HG02588 (cell line): ENCODE results near the gene SEC16A.

Experiments
- ATAC-seq: cut with Tn5 transposase; IDR thresholded peaks from one replicate; pipeline ENCODE4 v1.9.1; 2021; ENCODE audit warnings: mild to moderate bottlenecking, moderate library complexity; ENCODE audit not compliant: unreplicated experiment

The SEC16A gene, protein sequence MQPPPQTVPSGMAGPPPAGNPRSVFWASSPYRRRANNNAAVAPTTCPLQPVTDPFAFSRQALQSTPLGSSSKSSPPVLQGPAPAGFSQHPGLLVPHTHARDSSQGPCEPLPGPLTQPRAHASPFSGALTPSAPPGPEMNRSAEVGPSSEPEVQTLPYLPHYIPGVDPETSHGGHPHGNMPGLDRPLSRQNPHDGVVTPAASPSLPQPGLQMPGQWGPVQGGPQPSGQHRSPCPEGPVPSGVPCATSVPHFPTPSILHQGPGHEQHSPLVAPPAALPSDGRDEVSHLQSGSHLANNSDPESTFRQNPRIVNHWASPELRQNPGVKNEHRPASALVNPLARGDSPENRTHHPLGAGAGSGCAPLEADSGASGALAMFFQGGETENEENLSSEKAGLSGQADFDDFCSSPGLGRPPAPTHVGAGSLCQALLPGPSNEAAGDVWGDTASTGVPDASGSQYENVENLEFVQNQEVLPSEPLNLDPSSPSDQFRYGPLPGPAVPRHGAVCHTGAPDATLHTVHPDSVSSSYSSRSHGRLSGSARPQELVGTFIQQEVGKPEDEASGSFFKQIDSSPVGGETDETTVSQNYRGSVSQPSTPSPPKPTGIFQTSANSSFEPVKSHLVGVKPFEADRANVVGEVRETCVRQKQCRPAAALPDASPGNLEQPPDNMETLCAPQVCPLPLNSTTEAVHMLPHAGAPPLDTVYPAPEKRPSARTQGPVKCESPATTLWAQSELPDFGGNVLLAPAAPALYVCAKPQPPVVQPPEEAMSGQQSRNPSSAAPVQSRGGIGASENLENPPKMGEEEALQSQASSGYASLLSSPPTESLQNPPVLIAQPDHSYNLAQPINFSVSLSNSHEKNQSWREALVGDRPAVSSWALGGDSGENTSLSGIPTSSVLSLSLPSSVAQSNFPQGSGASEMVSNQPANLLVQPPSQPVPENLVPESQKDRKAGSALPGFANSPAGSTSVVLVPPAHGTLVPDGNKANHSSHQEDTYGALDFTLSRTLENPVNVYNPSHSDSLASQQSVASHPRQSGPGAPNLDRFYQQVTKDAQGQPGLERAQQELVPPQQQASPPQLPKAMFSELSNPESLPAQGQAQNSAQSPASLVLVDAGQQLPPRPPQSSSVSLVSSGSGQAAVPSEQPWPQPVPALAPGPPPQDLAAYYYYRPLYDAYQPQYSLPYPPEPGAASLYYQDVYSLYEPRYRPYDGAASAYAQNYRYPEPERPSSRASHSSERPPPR (N-terminal part only)

DNA sequence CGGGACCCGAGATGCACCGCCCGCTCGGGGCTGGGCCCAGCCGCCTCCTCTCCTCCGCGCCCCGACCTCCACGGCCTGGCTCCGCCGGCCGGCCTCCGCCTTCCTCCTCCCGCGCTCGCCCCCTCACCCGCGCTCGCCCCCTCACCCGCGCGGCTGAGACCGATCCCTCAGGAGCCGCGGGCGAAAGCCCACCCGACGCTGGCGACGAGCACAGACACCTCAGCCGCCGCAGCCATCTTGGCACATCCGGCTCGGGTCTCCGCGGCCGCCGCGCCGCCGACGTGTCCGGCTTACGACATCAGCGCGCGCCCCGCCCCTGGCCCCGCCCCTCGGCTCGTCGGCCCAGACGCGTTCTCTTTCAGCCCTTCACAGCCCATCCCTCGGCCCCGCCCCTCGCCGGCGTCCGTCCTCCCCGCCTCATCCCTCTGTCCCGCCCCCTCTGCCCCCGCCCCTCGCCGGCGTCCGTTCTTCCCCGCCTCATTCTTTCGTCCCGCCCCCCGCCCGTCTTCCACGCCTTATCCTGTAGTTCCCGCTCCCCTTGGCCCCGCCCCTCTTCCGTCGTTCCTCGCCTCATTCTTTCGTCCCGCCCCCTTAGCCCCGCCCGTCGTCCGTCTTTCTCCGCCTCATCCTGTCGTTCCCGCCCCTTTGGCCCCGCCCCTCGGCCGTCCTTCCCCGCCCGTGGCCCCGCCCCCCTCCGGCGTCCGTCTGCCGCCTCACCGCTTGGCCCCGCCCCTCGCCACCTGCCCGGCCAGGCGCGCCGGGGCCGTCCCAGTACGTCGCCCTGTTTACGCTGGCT is at the start of gene SEC16A:
Gene SEC16A (minus strand): TSS at position 248 of the 796 bp plus-strand sequence. CDS start 5,425 bp downstream, outside the sequence.
- ATAC-seq, result peak; percentile 49

DNA sequence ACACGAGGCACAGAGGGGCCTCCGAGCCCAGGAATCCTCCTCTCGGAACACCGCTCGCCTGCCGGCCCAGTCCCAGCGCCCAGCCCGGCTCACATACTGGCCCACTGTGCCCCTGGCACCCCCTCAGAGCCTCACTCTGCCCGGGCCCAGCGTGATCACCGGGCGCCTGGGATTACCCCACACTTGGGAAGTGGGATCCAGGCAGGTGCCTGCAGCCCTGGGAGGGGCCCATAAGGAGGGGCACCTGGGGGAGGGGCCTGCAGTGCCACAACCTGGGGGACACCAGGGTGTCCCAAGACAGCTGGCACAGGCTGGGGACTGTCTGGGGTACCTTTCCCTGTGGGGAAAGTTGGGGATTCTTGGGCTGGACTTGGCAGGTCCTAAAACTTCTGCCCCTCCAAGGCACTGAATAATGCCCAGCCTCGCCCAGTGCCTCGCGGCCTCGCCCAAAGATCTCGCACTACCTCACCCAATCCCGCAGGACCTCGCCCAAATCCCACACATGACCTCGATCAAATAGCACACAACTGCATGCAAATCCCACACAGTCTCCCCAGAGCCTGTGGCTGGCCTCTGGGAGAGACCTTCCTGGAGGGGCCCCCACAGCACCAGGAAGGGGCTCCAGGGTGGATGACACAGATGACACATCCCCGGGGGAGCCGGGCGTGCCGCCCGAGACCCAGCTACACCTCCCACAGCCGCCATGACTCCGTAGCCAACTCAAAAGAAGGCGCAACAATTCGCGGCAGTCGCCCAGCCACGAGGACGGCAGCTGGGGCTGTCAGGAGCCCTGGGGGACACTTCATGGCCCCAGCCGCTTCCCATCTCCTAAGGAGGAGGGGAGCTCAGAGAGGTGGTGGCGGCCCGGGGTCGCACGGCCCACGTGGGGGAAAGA is 49.3 kb upstream of the SEC16A start:
- ATAC-seq, result no peak

DNA sequence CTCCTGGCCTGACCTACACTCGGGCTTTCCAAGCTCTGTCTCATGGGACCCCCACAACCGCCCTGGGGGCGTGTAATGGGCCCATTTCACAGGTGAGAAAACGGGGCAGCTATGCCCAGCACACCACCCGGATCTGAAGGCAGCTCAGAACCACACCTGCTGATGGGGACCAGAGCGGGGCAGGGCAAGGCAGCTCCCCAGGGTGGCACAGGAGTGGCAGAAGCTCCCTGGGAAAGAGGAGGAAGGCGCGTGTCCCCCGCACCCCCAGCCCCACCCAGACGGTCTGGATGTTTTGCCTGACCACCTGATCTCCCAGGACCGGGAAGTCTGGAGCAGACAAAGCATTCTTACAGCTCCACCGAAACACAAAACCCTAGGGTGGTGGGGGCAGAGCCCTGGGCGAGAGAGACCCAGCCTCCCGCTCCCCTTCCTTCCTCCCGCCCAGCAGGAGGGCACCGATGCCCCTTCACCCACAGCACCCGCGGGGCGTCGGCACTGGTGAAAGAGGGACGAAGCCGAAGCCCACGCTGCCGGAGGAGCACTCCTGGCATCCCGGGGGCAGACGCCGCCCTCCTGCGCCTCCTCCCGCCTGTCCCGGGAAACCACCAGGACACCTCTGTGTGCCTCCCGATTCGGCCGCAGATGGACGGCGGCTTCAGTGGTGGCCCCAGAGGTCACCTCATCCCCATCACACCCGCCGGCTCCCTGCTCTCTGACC is 48.5 kb upstream of the SEC16A start:
- no peak for ATAC-seq

DNA sequence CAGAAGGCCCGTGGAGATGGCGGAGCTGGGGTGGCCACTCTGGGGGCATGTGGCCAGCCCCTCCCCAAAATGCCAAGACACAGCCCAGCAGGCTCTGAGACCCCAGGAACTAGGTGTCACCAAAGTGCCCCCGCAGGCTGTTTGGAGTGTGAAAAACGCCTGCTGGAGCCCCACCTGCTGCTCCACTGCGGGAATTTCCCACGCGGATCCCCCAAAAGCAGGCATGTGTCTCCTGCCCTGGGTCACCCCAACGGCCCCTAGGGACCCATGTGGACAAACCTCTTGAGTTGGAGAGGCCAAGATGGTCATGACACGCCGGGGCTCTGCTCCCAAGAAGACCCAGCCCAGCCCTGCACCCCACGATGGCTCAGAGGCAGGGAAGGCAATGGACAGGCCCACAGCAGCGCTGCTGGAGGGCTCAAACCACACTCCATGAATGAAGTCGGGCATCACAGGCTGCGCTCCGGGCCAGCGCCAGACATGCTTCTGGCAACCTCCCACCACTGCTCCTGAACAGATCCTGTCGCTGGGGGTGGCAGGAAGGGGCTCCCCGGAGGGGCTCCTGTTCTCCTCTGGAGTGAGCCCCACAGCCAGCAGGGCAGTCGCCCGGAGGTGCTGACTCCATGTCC is 47.7 kb upstream of the SEC16A start:
- ATAC-seq, result no peak

DNA sequence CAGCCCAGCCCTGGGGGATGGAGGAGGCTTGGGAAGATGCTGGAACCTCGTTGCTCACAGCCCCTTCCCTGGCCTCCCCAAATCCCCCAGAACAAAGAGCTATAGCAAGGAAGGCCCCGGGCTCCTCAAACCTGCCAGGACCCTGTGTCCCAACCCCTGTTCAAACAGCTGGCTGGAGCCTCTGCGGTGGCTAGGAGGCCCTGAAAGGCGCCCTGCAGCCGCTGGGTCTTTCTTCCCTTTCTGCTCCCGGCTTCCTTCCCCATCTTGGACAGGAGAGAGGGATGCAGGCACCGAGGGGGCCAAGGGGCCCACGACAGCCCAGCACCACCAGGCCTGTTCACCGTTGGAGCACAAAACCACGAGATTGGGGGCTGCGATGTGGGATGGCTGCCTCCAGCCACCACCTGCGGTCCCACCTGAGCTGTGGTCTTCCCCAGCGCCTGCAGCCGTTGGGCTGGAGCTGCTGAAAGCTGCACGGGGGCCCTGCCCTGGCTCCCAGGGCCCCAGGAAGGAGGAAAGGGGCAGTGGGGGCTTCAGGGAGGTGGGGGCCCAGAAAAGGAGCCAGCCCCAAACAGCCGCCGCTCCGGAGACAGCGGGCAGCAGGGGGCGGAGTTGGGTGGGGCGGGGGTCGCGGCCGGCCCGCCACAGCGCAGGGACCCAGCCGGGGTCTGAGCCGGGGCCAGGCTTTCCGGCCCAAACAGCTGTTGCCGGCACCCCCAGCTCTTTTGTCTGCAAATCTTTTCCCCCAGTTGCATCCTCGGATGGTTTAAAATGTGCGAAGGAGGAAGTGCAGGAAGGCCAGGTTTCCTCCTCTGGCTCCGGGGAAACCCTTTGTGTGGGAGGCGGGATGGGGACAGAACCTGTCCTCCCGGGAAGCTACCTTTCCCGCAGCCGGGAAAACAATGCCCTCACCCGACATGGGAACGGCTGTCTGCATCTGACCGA is 46.9 kb upstream of the SEC16A start:
- ATAC-seq, result no peak

DNA sequence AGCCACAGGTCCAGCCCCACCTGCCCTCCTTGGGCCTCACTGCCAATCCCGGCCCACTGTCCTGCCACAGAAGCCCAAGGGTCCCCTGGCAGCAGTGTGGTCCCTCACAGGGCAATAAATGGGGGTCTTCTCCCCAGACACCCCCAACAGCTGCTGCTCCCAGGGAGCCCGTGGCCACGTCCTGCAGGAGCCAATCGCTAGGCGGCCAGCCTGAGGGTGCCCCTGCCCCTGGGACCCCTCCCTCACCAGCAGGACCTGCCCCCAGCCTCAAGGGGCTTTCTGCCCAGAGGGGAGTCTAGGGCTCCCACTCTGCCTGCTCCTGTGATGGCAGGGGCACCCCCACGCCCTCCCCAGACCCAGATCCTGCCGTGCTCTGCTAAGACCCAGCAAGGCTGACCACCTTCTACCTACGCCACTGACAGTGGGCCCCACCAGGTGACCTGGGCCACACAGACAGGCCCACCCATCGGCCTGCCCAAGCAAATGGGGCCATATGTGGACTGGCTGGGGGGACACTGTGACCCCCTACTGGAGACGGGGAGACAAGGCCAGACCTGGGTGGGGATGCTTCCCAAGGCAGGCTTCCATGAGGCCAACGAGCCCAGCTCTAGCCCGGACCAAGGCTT is 46.0 kb upstream of the SEC16A start:
- ATAC-seq, result no peak

DNA sequence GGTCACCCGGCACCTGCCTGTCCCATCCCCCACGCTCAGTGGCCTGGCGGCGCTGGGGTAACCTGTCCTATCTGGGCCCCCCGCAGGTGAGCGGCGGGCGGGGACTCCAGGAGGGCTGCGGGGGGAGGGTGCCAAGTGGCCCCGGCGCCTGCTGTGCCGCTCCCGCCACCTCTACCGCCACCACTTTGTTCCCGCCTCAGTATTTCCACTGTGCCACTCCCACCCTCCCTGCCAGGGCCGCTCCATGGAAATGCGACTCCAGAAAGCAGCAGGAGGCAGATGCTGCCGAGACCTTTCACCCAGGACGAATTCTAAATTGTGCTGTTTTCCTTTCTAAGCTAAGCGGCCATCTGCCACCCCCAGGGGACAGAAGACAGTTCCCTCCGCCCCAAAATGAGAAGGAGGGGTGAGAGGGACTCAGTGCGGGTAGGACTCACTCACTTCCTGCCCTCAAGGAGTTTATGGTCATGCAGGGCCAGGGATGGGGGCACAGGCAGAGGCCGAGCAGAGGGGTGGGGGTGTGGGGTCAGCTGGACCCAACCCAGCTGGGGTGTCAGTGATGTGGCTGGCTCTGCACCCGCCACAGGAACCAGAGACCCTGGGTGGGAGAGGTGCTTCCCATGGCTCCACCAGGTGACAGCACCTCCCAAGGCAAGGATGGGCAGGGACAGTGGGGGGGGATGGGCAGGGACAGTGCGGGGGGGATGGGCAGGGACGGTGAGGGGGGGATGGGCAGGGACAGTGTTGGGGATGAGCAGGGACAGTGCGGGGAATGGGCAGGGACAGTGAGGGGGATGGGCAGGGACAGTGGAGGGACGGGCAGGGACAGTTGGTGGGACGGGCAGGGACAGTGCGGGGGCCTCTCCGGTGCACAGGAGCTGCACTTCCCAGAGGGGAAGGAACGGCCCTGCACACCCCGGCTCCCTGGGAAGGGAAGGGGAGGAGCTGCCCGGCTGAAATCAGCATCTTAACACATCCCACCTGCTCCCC is 45.2 kb upstream of the SEC16A start:
- no peak for ATAC-seq

DNA sequence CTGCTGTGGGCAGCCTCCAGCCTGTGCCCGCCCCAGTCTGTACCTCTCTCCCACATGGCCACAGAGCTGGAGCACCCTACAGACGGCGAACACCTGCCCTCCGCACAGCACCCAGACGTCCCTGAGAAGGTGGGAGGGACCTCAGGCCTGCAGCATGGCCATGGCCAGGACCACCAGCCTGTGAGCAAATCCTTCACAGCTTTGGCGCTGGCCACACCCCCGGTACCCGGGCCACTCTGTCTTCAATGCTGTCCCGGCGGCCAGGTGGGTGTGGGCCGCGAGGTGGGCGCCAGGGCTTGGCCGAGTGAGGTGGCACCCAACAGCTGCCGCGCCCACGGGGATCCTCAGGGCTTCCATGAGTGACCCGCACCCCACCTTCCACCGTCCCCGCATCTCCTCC is 44.3 kb upstream of the SEC16A start:
- no peak for ATAC-seq

DNA sequence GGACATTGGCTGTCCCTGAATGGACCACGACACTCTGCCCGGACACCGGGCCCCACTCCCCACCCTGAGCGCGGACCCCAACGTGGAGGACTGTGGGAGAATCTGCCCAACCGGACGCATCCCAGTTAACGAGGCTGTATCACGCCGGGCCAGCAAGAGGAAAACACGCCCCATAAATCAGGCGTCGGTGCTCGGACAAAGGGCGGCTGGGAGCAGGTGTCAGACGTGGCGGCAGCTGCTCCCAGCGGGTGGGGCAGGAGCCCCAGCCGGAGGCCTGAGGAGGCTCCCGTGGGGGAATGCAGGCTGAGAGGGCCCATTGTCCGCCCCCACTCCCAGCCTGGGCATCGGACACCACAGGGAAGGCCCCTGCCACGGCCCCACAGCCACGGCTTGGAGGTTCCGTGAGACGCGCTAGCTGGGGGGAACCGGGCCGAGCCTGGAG is 43.8 kb upstream of the SEC16A start:
- no peak for ATAC-seq

DNA sequence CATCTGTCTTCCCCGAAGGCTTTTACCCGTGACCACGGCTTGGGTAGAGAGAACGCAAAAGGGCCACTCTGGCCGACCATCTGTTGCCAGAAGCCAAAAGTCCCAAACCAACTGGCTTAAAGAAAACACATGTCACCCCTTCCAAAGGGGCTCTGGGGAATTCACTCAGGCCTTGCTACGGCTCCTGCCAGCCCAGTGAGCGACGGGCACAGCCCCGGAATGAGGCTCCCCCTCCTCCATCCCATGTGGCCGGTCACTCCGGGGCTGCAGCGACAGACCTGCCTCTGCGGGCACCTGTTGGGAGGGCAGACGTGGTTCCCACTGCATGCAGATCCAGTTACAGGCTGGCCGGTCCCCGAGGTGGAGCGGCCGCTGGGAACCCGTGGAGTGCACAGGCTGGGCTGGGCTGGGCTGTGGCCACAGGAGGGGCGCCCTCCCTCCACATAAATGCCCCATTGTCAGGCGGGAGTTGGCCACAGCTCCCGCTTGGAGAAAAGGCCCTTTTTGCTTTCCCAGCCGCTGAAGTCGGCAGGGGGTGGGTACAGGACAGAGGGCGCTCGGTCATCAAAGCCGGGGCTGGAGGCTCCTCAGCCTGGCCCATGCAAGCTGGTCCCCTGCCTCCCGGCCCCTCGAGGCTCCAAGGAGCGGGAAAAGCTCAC is 43.1 kb upstream of the SEC16A start:
- ATAC-seq, result no peak

DNA sequence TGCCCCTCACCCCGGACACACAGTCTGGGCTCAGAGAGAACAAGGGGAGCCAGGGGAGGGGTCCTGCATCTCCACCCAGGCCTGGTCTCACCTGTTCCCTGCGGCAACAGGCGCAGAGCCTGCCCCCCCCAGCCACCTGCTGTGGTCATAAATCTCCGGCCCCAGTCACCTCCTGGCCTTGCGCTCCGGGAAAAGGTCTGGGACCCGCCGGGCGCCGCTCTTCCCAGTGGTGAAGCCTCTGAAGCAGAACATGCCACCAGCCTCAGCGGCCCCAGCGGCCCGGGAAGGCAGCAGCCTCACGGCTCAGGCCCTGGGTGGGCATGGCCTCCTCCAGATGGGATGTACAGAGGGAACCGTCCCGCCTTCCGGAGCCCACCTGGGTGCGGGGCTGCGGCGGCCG is 42.4 kb upstream of the SEC16A start:
- no peak for ATAC-seq

DNA sequence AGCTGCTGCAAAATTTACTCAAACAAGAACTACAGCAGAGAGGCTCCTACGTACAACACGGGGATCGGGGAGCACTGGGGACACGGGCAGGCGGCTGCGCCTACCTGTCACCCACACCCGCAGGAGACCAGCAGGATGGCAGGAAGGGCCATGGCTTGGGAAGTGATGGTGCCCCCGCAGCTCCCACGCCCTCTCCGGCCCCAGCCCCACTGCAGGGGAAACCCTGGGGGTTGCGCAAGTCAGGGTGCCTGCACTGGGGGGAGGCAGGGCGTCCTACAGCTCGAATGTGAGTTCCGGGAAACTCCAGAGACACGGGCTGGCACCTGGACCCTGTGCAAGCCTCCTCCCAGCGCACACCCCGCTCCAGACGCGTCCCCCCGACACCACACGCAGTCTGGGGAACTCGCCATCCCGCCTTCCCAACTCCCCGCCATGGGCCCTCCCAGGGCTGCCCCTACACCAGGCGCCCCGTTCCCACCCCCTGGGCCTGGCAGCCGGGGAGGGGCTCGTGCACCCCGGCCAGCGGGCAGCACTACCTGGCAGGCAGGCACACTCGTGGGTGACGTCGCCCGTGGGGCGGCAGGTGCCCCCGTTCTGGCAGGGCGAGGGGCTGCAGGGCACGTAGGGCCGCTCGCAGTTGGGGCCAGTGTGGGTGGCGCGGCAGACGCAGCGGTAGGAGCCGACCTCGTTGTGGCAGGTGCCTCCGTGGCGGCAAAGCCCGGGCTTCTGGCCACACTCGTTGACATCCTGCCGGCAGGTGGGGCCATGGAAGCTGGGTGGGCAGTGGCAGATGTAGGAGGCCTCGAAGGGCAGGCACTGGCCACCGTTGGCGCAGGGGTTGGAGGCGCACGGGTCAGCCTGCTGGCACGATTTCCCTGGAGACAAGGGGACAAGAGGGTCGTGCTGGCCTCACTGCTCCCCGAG is 39.7 kb upstream of the SEC16A start:
- ATAC-seq, result no peak

DNA sequence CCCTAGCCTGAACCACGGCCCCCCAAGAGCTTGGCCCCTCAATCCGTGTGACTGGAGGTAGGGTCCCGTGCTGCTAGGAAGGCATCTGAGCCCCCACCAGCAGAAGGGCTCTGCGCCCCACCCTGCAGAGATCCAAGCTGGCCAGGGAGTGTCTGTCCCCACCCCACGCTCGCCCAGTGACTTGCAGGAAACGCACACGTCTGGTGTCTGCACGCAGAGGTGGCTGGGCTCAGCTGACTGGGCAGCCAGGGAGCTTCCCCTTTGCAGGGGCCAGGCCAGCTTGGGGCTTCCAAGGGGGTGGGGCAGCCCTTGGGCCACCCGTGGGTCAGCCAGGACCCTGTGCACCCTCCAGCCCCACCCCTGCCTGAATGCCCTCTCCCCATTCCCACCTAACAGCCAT is 38.7 kb upstream of the SEC16A start:
- no peak for ATAC-seq

DNA sequence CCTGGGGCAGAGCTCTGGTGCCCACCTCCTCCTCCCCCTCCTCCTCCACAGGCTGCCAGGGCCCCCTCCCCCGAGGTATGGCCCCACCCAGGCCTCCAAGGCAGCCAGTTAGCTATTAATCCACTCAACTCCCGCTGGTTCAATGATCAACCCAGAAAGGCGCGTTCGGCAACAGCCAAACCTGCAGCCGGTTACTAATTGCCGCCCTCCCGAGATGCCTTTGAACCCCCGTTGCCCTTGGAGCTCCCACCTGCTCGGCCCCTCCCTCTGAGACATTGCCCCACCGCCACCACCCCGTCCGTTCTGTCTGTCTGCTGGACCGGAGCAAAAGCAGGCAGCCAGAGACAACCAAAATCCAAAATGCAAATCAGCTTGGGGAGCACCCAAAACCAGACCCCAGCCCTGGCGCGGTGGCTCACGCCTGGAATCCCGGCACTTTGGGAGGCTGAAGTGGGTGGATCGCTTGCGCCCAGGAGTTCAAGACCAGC is 37.3 kb upstream of the SEC16A start:
- ATAC-seq, result no peak
